Activated B cell treated with CpG ODN at 0.5 μM for 24 hours (primary cell): Measurements from ENCODE around the gene RMI2. TPM values are rescaled to one million over a fixed set of nuclear protein-coding genes. Genes with fewer than 3 reads are reported as not detected.

ENCODE experiments used
- ATAC-seq: fragments of 200-7000 bp; cut with Tn5 transposase; one replicate; pipeline ENCODE4 v1.10.0; 2021; ENCODE audit warnings: low read depth, mild to moderate bottlenecking, moderate library complexity
- CTCF ChIA-PET: fragments of 350-600 bp; sonication (Branson Sonifier 250); formaldehyde crosslinking; loops from one replicate; lab custom pipeline; 2021; ENCODE audit warnings: antibody characterized with exemption; lab: Charles Lee
- POLR2A ChIA-PET: fragments of 350-600 bp; sonication (Branson Sonifier 250); formaldehyde crosslinking; loops from one replicate; lab custom pipeline; 2021; ENCODE audit warnings: antibody characterized with exemption; lab: Charles Lee
- DNase-seq: peaks from one replicate; pipeline ENCODE4 v3.0.0; 2022
- H3K27ac Mint-ChIP-seq: one replicate; pipeline ENCODE4 v1.8.0; 2020; ENCODE audit warnings: mixed read lengths
- H3K27me3 Mint-ChIP-seq: one replicate; pipeline ENCODE4 v1.8.0; 2021; ENCODE audit warnings: mixed read lengths
- H3K36me3 Mint-ChIP-seq: one replicate; pipeline ENCODE4 v1.8.0; 2021; ENCODE audit warnings: low read depth, mixed read lengths
- H3K4me1 Mint-ChIP-seq: one replicate; pipeline ENCODE4 v1.8.0; 2021; ENCODE audit warnings: mixed read lengths
- H3K4me3 Mint-ChIP-seq: one replicate; pipeline ENCODE4 v1.8.0; 2020; ENCODE audit warnings: mild to moderate bottlenecking, mixed read lengths
- H3K9me3 Mint-ChIP-seq: one replicate; pipeline ENCODE4 v1.8.0; 2020; ENCODE audit warnings: mixed read lengths
- intact Hi-C: fragments of 100-400 bp; cut with micrococcal nuclease; formaldehyde crosslinking; loops from one replicate; pipeline ENCODE4 v1.15.1; 2024
- total RNA-seq: library from RNA; stranded (reverse); gene quantifications from 2 replicates; pipeline ENCODE4 v1.2.3, GENCODE V29; 2022
- TF ChIP-seq, protein P1 (sequence below): fragments of 200-600 bp; IDR thresholded peaks from one replicate; pipeline ENCODE4 v1.8.0; 2022; ENCODE audit warnings: antibody characterized with exemption, mild to moderate bottlenecking

The RMI2 gene
- total RNA-seq, 1 donor from 2014 or later = 8.1 TPM

DNA sequence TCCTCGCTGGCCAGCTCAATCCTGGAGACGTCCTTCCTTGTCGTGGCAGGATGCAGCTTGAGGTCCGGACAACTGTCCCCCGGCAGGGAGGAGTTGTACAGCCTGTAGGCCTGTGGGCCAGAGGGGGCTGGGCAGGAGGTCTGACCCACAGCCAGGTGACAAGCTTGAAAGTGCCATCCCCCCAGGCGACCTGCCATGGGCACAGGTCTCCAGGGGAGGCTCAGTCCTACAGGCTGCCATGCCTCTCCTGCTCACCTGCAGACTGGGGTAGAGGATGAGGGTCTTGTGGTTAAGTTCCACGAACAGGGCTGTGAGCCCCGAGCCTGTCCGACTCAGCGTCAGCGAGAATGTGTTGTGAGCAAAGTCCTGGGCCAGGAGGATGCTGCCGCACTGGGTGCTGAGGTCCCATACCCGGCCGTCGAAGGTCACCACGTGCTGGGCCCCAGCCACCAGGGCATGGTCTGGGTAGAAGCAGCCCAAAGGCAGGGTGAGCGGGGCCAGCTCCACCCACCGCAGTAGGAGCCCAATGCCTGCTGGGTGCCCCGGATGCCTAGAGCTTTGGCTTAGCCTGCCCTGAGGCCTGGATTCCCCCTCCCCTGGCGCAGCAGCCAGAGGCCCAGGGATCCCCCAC, 39.8 kb downstream of the RMI2 start:
- TF ChIP-seq, protein P1, sequence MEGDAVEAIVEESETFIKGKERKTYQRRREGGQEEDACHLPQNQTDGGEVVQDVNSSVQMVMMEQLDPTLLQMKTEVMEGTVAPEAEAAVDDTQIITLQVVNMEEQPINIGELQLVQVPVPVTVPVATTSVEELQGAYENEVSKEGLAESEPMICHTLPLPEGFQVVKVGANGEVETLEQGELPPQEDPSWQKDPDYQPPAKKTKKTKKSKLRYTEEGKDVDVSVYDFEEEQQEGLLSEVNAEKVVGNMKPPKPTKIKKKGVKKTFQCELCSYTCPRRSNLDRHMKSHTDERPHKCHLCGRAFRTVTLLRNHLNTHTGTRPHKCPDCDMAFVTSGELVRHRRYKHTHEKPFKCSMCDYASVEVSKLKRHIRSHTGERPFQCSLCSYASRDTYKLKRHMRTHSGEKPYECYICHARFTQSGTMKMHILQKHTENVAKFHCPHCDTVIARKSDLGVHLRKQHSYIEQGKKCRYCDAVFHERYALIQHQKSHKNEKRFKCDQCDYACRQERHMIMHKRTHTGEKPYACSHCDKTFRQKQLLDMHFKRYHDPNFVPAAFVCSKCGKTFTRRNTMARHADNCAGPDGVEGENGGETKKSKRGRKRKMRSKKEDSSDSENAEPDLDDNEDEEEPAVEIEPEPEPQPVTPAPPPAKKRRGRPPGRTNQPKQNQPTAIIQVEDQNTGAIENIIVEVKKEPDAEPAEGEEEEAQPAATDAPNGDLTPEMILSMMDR = no peak
- DNase-seq = no peak
- Mint-ChIP-seq H3K27ac (no peak overlapping the region), H3K36me3 (peaks cover 6% of the 10 kb centered on the region), H3K4me3 (no peak overlapping the region), H3K9me3 (no peaks in the 10 kb centered on the region), H3K27me3 (peaks cover 8% of the 10 kb centered on the region), H3K4me1 (peaks cover 2% of the 10 kb centered on the region)
- no peak for ATAC-seq
- CTCF ChIA-PET = no interaction called here
- POLR2A ChIA-PET = interaction anchor here (1.8 kb wide), 1 partner anchor 14 kb away, joined by 6 read pairs; no protein-coding TSS in a partner anchor
- intact Hi-C loops = no loop called here

DNA sequence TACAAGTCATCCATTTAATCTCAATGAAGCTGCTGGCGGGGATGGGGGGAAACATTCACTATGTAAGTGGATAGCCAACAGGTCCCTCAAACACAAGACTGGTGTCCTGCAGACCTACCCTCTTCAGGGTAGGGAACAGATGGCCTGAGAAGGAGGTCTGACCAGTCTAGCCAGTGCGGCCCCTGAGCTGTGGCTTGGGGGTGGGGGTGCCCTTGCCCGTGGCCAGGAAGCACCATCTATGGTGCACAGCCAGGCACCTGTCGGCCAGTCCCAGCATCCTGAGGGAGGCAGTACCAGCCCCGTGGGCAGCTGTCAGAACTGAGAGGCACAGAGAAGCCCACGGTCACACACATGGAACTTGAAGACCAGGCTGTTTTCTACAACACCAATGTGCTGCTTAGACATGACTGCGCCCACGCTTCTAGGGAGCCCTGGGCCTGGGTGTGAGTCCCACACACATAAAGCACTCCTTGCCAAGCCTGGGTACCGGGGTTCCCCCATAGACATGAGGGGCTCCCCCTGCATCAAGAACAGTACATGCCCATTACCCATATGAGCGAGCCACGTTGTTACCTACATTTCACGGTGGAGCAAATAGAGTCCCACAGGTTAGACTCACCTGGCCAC, 40.9 kb downstream of the RMI2 start:
- no peak overlapping the region for H3K27ac Mint-ChIP-seq
- CTCF ChIA-PET = interaction anchor here (1.5 kb wide), 1 partner anchor 10 kb away, joined by 3 read pairs; no protein-coding TSS in a partner anchor
- no peak overlapping the region for H3K4me3 Mint-ChIP-seq

DNA sequence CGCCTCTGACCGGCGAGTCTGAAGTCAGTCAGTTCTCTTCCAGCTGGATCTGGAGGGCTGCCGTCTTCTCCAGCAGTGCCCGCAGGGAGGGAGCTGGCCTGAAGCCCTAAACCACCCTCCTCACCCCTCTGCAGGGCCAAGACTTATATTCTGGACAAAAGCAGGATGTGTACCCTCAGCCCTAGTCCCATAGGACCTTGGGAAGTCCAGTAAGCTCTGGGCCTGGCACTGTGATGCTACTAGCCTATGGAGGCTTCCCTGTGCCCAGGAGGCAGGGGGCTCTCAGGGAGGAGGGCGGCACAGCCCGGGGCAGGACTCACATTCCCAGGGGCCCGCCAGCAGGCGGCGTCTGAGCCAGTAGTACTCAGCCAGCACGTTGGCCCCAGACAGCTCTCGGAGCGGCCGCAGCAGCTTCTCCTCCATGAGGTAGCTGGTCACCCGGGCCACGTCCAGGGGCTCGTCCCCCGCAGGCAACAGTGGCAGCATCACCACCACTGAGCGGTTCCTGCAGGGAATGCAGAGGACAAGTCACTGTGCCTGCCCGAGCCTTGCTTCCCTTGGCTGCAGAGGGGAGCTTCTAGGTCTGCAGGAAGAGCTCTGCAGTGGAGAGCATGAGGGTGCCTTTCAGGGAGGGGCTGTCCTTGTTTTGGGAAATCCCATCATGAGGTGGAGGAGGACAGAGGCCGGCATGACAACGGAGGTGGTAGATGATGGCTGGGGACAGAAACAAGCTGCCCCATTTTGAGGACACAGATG, 41.7 kb downstream of the RMI2 start:
- DNase-seq = no peak
- POLR2A ChIA-PET = interaction anchor here (0.9 kb wide), 1 partner anchor 16 kb away, joined by 3 read pairs; no protein-coding TSS in a partner anchor
- Mint-ChIP-seq H3K36me3 (peaks cover 3% of the 10 kb centered on the region), H3K27me3 (peaks cover 8% of the 10 kb centered on the region), H3K4me3 (no peak overlapping the region), H3K4me1 (no peaks in the 10 kb centered on the region), H3K27ac (no peak overlapping the region), H3K9me3 (no peaks in the 10 kb centered on the region)
- CTCF ChIA-PET = interaction anchor here (1.5 kb wide), 1 partner anchor 9 kb away, joined by 3 read pairs; no protein-coding TSS in a partner anchor
- intact Hi-C loops = no loop called here
- TF ChIP-seq, protein P1 = no peak
- ATAC-seq = peak; percentile 56

More for the DNA sequence above, 40.9 kb downstream of the RMI2 start:
- ATAC-seq = no peak
- TF ChIP-seq, protein P1 = no peak
- no peak for DNase-seq
- H3K36me3 Mint-ChIP-seq = peaks cover 6% of the 10 kb centered on the region
- H3K27me3 Mint-ChIP-seq = peaks cover 8% of the 10 kb centered on the region
- POLR2A ChIA-PET = no interaction called here
- no peaks in the 10 kb centered on the region for H3K9me3 Mint-ChIP-seq
- no peaks in the 10 kb centered on the region for H3K4me1 Mint-ChIP-seq
- intact Hi-C loops = no loop called here

DNA sequence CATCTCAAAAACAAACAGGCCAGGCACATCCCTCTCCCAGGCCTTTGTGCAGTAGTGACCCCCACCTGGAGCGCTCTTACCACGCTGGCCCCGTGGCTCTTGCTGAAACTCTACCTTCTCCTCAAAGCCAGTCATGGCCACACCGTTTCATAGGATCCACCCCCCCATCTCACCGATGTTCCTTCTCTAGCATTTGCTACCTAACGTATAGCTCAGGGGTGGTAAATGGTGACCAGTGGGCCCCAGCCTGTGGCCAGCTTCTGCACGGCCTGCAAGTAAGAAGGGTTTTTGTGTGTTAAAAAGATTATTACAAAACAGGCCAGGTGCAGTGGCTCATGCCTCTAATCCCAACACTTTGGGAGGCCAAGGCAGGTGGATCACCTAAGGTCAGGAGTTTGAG, 43.8 kb downstream of the RMI2 start:
- DNase-seq (no peak), ATAC-seq (no peak)
- no peaks in the 10 kb centered on the region for H3K4me1 Mint-ChIP-seq
- no peak overlapping the region for H3K4me3 Mint-ChIP-seq
- POLR2A ChIA-PET = interaction anchor here (0.7 kb wide), 1 partner anchor 431 kb away, joined by 6 read pairs; no protein-coding TSS in a partner anchor
- no peak overlapping the region for H3K27ac Mint-ChIP-seq
- TF ChIP-seq, protein P1 = no peak
- H3K27me3 Mint-ChIP-seq = peaks cover 8% of the 10 kb centered on the region
- no peaks in the 10 kb centered on the region for H3K9me3 Mint-ChIP-seq
- CTCF ChIA-PET = interaction anchor here (1.0 kb wide), 1 partner anchor 424 kb away, joined by 3 read pairs; no protein-coding TSS in a partner anchor
- intact Hi-C loops = no loop called here
- H3K36me3 Mint-ChIP-seq = no peaks in the 10 kb centered on the region
